ENCODE measurements around the gene ARRDC5.
"Not testable (repeated sequence)": the region's sequence is repeated elsewhere in the genome, so short reads cannot be mapped to it uniquely, and the experiment has no call there.

The ARRDC5 gene

DNA sequence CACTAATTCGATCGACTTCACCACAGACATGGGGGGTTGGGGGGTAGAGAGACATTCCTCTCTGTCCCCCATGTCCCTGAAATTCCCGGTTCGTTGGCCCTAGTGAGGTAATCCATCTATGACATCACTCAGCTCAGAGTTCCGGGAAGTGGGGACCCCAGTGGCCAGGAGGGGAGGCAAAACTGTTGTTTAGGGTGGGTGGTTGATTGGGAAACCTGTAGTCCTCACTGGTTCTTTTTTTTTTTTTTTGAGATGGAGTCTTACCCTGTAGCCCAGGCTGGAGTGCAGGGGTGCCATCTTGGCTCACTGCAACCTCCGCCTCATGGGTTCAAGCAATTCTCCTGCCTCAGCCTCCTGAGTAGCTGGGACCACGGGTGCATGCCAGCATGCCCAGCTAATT is at the start of gene ARRDC5:
Gene ARRDC5, minus strand, starts transcription at position 101 of the 400 bp plus-strand sequence. Its CDS starts 71 bp downstream, at position 30.
- DNase-seq, result no peak

DNA sequence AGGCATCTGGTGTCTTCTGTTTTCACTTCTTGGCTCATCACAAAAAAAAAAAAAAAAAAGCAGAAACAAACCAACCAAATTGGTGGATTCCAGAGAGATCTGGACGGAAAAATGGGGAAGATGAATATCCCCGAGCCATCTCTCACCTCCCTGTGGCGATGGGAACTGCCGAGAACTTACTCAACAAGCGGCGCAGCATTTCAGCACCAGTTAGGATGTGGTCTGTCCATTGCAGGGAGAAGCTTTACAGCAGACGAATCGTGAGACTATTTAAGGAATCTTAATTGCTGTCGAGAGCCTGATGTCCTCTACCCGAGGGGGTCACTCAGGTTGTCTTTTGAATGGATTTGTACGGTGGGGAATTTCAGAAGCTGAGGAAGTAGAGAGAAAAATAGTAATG is 49.0 kb upstream of the ARRDC5 start:
- no peak for DNase-seq

DNA sequence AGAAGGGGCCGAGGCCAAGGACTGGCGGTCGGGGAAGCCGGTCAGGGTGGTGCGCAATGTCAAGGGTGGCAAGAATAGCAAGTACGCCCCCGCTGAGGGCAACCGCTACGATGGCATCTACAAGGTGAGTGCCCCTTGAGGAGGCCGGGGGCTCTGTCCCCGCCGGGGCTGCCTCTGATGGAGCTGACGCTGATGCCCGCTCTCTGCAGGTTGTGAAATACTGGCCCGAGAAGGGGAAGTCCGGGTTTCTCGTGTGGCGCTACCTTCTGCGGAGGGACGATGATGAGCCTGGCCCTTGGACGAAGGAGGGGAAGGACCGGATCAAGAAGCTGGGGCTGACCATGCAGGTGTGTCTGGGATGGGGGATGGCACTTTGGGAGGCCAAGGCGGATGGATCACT is 48.0 kb upstream of the ARRDC5 start:
- not testable (repeated sequence) for DNase-seq

DNA sequence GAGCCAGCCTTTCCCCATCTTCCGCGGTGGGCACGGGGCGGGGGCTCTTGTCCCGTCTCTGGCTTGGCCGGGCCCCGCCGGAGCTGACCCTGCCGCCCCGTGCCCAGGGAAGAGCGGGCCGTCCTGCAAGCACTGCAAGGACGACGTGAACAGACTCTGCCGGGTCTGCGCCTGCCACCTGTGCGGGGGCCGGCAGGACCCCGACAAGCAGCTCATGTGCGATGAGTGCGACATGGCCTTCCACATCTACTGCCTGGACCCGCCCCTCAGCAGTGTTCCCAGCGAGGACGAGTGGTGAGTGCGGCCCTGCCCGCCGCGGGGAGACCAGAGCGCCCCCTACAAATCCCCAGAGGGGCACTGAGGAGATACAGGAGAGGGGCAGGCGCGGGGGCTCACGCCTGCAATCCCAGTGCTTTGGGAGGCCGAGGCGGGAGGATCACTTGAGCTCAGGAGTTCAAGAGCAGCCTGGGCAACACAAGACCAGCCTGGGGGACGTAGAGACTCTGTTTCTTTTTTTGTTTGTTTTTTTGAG is 39.0 kb upstream of the ARRDC5 start:
- DNase-seq, result not testable (repeated sequence)

DNA sequence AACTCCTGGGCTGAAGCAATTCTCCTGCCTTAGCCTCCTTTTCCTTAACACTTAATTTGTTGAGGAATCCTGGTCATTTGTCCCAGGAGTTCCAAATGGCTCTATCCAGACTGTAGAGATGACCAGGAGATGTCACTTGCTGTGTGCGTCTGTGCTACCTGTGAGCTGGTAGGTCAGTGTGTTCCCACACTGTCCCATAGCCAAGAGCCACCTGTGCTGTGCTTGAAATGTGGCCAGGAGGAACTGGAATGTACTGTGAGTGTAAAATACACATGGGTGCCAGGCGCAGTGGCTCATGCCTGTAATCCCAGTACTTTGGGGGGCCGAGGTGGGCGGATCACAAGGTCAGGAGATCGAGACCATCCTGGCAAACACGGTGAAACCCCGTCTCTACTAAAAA is 36.8 kb upstream of the ARRDC5 start:
- no peak for DNase-seq

DNA sequence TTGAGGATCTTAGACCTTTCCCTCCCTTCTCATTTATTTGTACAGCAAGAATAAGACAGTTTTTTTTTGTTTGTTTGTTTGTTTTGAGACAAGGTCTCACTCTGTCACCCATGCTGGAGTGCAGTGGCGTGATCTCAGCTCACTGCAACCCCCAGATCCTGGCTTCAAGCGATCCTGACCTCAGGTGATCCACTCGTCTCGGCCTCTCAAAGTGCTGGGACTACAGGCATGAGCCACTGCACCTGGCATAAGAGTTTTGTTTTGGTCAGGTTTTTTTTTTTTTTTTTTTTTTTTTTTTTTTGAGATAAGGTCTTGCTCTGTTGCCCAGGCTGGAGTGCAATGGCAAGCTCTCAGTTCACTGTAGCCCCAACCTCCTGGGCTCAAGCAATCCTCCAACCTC is 35.8 kb upstream of the ARRDC5 start:
- not testable (repeated sequence) for DNase-seq

DNA sequence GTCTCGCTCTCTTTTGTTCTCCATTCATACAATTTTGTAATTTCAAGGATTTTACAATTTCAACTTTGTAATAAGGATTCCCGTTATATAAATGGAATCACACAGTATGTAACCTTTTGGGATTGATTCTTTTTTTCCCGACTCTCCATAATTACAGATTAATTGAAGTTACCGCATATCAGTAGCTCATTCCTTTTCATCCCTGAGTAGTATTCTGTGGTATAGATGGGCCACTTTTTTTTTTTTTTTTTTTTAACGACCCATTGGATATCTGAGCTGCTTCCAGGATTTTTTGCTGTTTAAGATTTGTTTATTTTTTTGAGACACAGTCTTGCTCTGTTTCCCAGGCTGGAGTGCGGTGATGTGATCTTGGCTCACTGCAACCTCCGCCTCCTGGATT is 34.4 kb upstream of the ARRDC5 start:
- no peak for DNase-seq

DNA sequence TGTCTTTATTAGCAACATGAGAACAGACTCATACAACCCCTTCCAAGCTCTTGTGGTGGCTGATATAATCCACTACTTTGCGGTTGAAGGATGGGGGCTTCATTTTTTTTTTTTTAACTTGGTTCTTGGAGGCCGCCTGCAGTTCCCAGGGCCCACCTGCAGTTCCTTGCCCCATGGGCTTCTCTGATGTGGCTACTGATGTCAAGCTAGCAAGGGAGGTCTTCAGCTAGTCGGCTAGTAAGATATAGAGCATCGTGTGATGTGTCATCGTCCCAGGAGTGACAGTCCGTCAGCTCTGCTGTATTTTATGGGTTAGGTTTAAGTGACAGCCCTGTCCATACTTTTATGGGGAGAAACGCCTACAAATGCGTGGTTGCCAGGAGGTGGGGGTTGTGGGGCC is 32.7 kb upstream of the ARRDC5 start:
- DNase-seq, result no peak

DNA sequence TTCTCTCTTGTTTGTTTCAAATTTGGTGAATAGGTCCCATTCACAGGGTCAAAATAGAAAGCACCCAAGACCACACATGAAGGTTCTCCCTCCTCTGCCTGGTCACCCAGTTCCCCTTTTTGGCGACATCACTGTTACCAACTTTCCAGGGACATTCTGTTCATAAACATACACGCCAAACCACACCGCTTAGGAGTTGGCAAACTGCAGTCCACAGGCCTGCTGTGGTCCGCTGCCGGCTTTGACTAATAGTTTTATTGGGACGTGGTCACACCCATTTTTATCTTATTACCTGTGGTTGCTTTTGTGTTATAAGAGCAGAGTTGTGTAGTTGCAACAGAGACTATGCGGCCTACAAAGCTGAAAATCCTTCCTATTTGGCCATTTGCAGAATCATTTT is 30.8 kb upstream of the ARRDC5 start:
- DNase-seq, result no peak

DNA sequence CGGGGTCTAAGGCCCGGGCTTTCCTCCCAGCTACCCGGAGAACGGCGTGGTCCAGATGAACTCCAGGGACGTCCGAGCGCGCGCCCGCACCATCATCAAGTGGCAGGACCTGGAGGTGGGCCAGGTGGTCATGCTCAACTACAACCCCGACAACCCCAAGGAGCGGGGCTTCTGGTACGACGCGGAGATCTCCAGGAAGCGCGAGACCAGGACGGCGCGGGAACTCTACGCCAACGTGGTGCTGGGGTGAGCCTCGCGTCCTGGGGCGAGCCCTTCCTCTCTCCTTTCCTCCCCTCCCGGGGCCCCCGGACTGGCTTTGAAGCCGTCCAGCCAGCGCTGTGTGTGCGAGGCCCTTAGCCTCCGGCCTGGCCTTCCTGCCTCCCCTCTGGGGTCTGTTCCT is 30.0 kb upstream of the ARRDC5 start:
- DNase-seq, result no peak

DNA sequence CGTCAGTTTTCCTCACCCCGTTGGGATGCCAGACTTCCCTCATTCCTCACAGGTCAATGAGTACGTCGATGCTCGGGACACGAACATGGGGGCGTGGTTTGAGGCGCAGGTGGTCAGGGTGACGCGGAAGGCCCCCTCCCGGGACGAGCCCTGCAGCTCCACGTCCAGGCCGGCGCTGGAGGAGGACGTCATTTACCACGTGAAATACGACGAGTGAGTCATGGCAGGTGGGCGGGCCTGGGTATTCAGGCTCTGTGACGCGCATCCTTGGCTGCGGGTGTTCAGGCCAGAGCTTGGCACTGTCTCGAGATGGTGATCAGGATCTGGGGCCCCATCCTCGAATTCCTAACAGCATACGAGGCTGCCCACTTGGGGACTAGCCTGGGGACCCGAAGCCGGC is 28.0 kb upstream of the ARRDC5 start:
- no peak for DNase-seq

DNA sequence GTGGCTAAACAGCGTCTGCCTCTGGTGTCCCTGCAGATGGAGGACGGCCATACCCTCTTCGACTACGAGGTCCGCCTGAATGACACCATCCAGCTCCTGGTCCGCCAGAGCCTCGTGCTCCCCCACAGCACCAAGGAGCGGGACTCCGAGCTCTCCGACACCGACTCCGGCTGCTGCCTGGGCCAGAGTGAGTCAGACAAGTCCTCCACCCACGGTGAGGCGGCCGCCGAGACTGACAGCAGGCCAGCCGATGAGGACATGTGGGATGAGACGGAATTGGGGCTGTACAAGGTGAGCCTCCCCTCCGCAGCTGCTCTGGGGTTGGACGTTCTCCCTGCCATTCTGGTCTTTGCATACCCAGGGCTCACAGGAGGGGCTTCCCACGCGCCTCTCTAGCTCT is 26.5 kb upstream of the ARRDC5 start:
- DNase-seq, result no peak

DNA sequence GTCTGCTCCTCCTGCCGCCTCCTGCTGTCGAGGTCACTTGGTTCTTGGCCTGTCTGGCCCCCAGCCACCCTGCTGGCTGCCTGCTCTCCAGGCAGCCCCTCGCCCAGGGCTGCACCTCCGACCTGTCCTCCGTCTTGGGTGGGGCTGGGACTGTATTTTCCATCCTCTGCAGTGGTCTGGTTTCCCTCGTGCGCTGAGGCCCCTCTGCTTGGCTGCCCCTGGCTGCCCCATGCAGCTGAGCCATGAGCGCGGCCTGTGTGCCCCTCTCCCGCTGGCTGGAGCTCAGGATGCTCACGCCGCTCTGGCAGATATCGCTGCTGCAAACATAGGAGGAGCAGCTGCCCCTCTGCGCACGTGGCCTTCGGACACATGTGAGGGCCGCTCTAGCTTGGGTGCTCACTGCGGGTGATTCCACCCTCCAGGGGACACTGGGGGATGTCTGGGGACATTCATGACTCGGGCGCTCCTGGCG is 20.6 kb upstream of the ARRDC5 start:
- no peak for DNase-seq

DNA sequence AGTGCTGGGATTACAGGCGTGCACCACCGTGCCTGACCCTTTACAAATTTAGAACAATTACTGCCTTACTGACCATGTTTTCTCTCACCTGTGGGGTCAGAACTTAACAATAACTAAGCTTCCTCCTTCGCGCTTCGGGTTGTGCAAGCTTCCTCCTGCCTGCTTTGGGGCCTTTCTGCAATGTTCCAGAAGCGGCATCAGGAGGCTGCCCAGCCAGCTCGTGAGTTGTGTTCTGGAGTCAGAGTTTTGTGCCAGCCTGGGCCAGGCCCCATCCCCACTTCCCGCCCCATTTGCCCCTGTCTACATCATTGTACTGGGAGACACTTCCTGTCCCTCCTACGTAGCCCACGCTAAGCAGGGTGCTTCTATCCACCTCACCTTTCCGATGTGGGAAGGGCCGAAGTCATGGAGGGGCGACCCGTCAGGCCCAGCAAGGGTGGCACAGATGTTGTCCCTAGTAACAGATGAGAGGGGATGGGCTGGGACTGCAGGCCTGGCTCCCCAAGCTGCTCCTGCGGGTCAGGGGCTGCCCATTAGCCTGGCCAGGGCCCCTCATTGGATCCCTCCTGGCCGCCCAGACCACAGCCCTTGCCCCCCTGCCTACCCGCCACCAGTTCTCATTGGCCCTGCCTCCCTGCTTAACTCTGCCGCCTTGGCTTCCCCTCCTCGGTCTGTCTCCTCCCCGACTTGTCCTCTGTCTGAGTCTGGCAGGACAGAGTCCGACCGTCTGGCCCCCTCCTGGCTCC is 20.0 kb upstream of the ARRDC5 start:
- no peak for DNase-seq

DNA sequence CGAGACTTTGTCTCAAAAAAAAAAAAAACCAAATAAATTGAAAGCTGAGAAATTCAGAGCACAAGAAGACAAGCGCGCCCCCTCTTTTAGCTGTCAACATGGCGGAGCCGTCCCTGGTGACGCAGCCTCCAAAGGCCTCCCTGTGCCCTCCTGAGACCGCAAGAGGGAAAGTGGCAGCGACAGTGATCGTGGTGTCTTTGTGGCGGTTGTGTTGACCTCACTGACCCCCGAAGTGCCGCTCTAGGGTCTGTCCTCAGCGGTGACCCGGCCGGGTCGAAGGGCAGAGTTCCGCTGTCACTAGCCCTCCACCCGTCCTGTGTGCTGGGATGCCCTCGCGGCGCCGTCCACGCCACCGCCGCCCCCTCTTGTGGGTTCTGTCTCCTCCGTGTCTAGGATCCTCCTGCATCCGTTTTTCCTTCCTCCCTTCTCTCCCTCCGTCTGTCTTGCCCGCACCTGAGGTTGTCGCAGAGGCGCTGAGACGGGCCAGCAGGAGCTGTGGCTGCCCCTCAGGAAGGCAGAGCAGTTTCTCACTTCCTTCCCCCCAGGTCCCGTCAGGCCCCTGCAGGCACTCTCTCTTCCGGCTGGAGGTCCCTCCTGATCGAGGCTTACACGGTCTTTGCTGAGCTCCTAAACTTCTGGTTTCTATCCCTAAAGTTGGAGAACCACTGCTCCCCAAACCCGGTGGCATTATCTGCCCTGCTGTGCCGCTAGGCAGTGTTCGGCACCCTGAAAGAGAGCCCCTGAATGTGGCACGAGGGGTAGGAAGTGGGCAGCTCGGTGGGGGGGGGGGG is 13.8 kb upstream of the ARRDC5 start:
- peak; percentile 21 to 81 for DNase-seq

DNA sequence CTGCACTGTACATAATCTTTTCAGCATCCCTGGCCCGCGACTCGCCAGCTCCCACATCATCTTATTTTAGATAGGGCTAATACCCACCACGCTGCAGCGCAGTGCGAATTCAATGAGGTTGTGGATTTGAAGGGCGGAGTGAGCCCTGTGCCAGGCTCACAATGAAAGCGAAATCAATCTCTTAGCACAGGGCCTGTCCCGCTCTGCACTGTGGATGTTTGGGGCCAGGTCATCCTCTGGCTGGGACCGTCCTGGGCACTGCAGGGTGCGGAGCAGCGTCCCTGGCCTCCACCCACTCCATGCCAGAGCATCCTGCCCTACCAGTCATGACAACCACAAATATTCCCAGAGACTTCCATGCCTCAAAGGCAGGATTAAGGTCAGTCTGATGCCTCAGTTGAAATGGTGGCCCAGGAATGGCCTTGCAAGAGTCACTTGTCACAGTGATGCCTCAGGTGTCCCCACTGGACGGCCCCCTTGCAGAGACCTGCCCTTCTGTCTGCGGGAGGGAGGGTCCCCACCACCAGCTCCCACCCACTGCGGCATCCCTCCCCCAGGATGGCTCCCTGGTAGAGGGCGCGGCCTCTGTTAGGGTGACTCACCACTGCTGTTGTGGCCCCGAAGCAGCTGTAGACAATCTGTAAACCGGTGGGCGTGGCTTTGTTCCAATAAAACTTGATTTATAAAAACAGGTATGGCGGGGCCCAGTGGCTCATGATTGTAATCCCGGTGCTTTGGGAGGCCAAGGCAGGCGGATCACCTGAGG is 12.2 kb upstream of the ARRDC5 start:
- peak in 1 of 2 donors; percentile 8 for DNase-seq

DNA sequence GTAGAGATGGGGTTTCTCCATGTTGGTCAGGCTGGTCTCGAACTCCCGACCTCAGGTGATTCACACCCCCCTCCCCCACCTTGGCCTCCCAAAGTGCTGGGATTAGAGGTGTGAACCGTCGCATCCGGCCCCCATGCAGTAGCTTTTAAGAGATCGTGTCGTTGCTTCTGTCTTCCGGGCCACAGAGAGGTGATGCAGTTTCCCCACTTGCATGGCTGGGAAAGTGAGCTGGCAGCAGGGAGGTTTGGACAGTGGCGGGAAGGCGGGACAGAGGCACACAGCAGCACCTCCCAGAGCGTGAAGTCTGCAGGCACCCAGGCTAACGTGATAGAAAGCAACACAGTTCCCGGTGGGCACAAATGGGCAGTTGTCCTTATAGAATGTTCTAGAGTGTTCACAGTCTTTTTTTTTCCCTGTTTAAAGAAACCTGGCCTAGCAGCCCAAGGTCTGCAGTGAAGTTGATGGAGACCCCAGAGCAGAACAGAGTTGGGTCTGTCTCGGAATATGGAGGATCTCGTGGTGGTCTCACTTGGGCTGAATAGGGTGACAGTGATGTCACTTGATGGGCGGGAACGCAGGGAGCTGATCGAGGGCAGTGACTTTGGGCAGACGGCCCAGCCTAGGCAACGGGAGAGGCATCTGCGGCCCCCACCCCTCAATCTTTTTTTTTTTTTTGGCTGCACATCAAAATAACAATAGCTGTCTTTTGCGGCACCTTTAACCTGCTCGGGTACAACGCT is 11.5 kb upstream of the ARRDC5 start:
- no peak for DNase-seq

DNA sequence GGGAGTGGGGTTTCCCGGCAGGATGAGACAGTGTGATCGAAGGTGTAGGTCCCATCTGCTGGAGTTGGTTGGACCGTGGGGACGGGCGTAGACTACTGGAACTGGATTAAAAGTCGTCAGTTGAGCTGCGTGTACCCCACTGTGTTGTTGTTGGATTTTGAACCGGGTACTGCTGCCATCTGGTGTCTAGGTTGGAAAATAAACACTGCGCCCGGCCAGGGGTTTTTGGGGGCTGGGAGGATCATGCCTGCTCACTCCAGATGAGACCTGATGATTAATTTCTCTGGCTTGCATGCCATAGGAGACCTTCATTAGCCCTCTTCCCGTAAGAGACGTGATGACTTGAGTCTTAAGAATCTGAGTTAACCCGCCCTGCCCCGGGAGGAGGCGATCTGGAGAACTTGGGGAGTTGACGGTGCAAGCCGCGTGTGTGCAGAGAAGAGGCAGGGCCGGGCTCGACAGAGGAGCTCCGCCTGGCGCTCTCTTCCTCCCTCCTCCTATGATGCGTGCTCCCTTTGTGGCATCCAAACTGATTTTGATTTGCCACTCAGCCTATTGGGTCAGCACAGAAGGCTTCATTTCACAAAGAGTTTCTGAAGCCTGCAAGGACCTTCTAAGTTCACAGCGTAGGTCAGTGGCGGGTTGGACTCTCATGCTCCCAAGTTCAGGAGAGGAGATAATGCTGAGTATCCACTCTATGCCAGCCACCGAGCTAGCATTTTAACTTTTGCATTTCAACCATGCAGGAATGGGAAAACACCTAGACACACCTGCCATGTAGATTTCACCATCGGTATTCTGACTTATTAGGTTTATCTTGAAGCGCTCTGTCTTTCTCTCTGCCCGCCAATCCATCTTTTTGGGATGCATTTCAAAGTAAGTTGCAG is 9.3 kb upstream of the ARRDC5 start:
- peak; percentile 31 to 85 for DNase-seq

DNA sequence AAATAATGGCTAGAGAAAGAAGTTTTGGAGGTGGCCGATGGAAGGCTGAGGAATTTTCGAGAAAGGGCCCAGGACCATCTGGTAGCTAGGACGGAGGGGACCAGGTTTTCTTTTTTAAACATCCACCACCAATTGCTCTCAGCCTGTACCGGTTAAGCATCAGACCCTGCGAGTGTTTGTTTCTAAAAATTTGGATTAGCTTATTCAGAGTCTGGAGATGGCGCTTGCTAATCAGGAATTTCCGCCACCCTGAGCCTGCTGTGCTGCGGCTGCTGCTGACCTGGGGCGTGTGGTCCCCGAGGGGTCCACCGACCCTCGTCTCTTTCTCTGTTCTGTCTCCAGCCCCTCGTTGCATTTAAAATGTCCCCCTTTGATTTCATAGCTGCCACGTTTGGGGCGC is 8.6 kb upstream of the ARRDC5 start:
- DNase-seq, result no peak

DNA sequence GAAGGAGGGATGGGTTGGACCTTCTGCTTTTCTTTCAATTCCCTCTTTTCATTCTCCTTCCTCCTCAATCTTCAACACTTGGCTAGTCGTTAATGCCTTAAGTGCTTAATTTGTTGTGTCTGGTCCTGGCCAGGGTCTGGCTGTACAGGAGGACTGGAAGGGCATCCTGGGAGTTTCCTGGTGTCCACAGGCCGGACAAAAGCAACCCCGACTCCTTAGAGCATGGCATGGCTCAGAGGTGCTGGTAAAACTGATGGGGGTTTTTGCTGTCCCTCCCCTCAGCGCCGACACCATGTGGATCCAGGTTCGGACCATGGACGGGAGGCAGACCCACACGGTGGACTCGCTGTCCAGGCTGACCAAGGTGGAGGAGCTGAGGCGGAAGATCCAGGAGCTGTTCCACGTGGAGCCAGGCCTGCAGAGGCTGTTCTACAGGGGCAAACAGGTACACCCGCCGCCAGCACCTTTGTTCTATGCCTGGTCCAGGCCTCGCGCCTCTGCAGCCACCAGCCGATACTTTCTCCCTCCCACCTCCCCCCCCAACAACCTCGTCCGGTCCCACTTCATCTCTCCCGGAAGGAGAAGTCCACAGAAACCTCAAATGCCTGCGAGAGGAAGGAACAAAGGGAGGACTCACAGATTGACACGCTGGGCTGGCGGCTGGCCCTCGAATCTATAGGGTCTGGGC is 8.0 kb upstream of the ARRDC5 start:
- peak in 1 of 2 donors; percentile 33 for DNase-seq

Measured in bone marrow (tissue), 2 donors.